SK-N-SH (cell line): ENCODE data around the gene VN1R5. TPM values are rescaled to one million over a fixed set of nuclear protein-coding genes. Genes with fewer than 3 reads are reported as not detected.

Experiments used
- CTCF ChIA-PET: fragments of 300-600, 350-600 bp; formaldehyde crosslinking; extraction: SDS; loops from one replicate; lab custom pipeline; 2021; lab: Yijun Ruan, JAX
- POLR2A ChIA-PET: fragments of 350-600 bp; sonication (Branson Sonifier 250); formaldehyde crosslinking; extraction: SDS; loops from one replicate; lab custom pipeline; 2020; ENCODE audit warnings: antibody characterized with exemption, inconsistent platforms; lab: Yijun Ruan, JAX
- DNase-seq: peaks from one replicate; pipeline ENCODE4 v3.0.0; 2012
- H2AFZ ChIP-seq: fragments of 200-600 bp; sonication (generic); 2 replicates; pipeline ENCODE4 v1.8.1; 2016; ENCODE audit warnings: antibody characterized with exemption, mild to moderate bottlenecking, low read depth
- H3F3A ChIP-seq: fragments of 200-600 bp; sonication (generic); replicated peaks from 2 replicates; pipeline ENCODE3; 2016; ENCODE audit warnings: antibody characterized with exemption, mild to moderate bottlenecking; ENCODE audit not compliant: insufficient read depth
- H3K27ac ChIP-seq, 2 experiments: fragments of 200-500 bp in 1 of 2; fragments of 200-600 bp in 1 of 2; sonication (Bioruptor generic) in 1 of 2; sonication (generic), shearing (Covaris generic) in 1 of 2; 2 replicates each; pipeline versions ENCODE4 v1.5.1 to v1.6.1; 2014 to 2016; ENCODE audit warnings: low read depth in 2 of 2, inconsistent platforms in 1 of 2, low read length in 1 of 2, mild to moderate bottlenecking in 1 of 2, mixed read lengths in 1 of 2
- H3K27me3 ChIP-seq: fragments of 200-600 bp; sonication (generic), shearing (Covaris generic); 2 replicates; pipeline ENCODE4 v1.6.1; 2016; ENCODE audit warnings: mixed run types; ENCODE audit not compliant: insufficient read depth
- H3K36me3 ChIP-seq, 2 experiments: fragments of 200-500 bp in 1 of 2; fragments of 200-600 bp in 1 of 2; sonication (Bioruptor generic) in 1 of 2; sonication (generic) in 1 of 2; replicated peaks in 1 of 2; 2 replicates each; pipeline versions ENCODE3 to v1.5.1; 2014 to 2016; ENCODE audit warnings: low read length in 1 of 2, mild to moderate bottlenecking in 1 of 2; ENCODE audit not compliant: insufficient read depth in 2 of 2, control insufficient read depth in 1 of 2
- H3K4me1 ChIP-seq, 2 experiments: fragments of 200-500 bp in 1 of 2; fragments of 200-600 bp in 1 of 2; sonication (Bioruptor generic) in 1 of 2; sonication (generic), shearing (Covaris generic) in 1 of 2; 2 replicates each; pipeline versions ENCODE4 v1.5.1 to v1.6.1; 2014 to 2016; ENCODE audit warnings: low read depth in 1 of 2, low read length in 1 of 2, mixed run types in 1 of 2; ENCODE audit not compliant: insufficient read depth in 2 of 2, control insufficient read depth in 1 of 2
- H3K4me2 ChIP-seq: fragments of 200-600 bp; sonication (generic), shearing (Covaris generic); 2 replicates; pipeline ENCODE4 v1.6.1; 2017; ENCODE audit warnings: mixed run types
- H3K4me3 ChIP-seq, 2 experiments: fragments of 200-500 bp in 1 of 2; fragments of 200-600 bp in 1 of 2; sonication (Bioruptor generic) in 1 of 2; sonication (generic), shearing (Covaris generic) in 1 of 2; 2 replicates each; pipeline versions ENCODE4 v1.5.1 to v1.8.1; 2014 to 2016; ENCODE audit warnings: low read depth in 2 of 2, inconsistent platforms in 1 of 2, low read length in 1 of 2, mild to moderate bottlenecking in 1 of 2, mixed read lengths in 1 of 2, moderate library complexity in 1 of 2
- H3K79me2 ChIP-seq: fragments of 200-600 bp; sonication (generic); 2 replicates; pipeline ENCODE4 v1.8.1; 2017; ENCODE audit warnings: mild to moderate bottlenecking; ENCODE audit not compliant: insufficient read depth
- H3K9ac ChIP-seq: fragments of 200-600 bp; sonication (generic); 2 replicates; pipeline ENCODE4 v1.6.1; 2017; ENCODE audit warnings: mixed run types
- H3K9me2 ChIP-seq: fragments of 200-600 bp; sonication (generic); 2 replicates; pipeline ENCODE4 v1.6.1; 2017; ENCODE audit warnings: mixed run types
- H3K9me3 ChIP-seq: fragments of 200-600 bp; sonication (generic); 2 replicates; pipeline ENCODE4 v1.6.1; 2017; ENCODE audit warnings: mixed run types, mild to moderate bottlenecking, moderate library complexity
- H4K20me1 ChIP-seq: fragments of 200-600 bp; sonication (generic); 2 replicates; pipeline ENCODE4 v1.6.1; 2017; ENCODE audit warnings: mild to moderate bottlenecking, mixed run types; ENCODE audit not compliant: insufficient read depth
- EP300 ChIP-seq, 2 experiments: IDR thresholded peaks; 2 replicates each; pipeline versions ENCODE4 v1.4.0 to v1.6.1; 2012; ENCODE audit warnings: borderline replicate concordance in 1 of 2, low read depth in 1 of 2, low read length in 1 of 2
- FOSL2 ChIP-seq: IDR thresholded peaks from 2 replicates; pipeline ENCODE4 v1.4.0; 2012; ENCODE audit warnings: low read depth, mild to moderate bottlenecking, moderate library complexity, borderline replicate concordance
- FOXM1 ChIP-seq: IDR thresholded peaks from 2 replicates; pipeline ENCODE4 v1.4.0; 2012; ENCODE audit warnings: low read depth, mild to moderate bottlenecking
- GABPA ChIP-seq: IDR thresholded peaks from 2 replicates; pipeline ENCODE4 v1.4.0; 2012; ENCODE audit warnings: low read depth, mild to moderate bottlenecking
- GATA2 ChIP-seq: sonication (generic); formaldehyde crosslinking; IDR thresholded peaks from 2 replicates; pipeline ENCODE4 v1.5.0; 2020; ENCODE audit warnings: mild to moderate bottlenecking, missing genetic modification reagents
- MXI1 ChIP-seq: IDR thresholded peaks from 2 replicates; pipeline ENCODE4 v1.6.1; 2012; ENCODE audit warnings: mild to moderate bottlenecking, low read depth, low read length, improper control_type of control experiment
- PBX3 ChIP-seq: IDR thresholded peaks from 2 replicates; pipeline ENCODE4; 2012
- POLR2AphosphoS5 ChIP-seq: IDR thresholded peaks from 2 replicates; pipeline ENCODE4 v1.6.1; 2012; ENCODE audit warnings: low read depth, low read length
- RCOR1 ChIP-seq: fragments of 150-350 bp; IDR thresholded peaks from 2 replicates; pipeline ENCODE4 v1.6.1; 2017; ENCODE audit warnings: antibody characterized with exemption, low read length
- RXRA ChIP-seq: IDR thresholded peaks from 2 replicates; pipeline ENCODE4 v1.4.0; 2012; ENCODE audit warnings: low read depth, mild to moderate bottlenecking, borderline replicate concordance
- TCF12 ChIP-seq: IDR thresholded peaks from 2 replicates; pipeline ENCODE4 v1.4.0; 2012
- USF1 ChIP-seq: IDR thresholded peaks from 2 replicates; pipeline ENCODE4 v1.4.0; 2012; ENCODE audit warnings: low read depth, borderline replicate concordance
- ZBTB33 ChIP-seq: IDR thresholded peaks from 2 replicates; pipeline ENCODE4 v1.4.0; 2012; ENCODE audit warnings: low read depth, borderline replicate concordance
- WGBS: methylation state at CpG from one replicate; pipeline ENCODE4 v1.1.6; 2017; ENCODE audit warnings: low lambda C conversion rate; 5-methylcytosine and 5-hydroxymethylcytosine counted together
- polyA plus RNA-seq, 3 experiments: library from polyadenylated mRNA; depleted of rRNA; stranded (reverse); fragments of >200 nt; gene quantifications; 2 replicates each; pipeline ENCODE4 v1.2.3, GENCODE V29; 2012

VN1R5 gene
- polyA plus RNA-seq, 1 of the 3 experiments (the other 2 are of a cell fraction): not detected

- TF ChIP-seq POLR2AphosphoS5 (no peak), RXRA (no peak), MXI1 (no peak), USF1 (no peak), TCF12 (no peak), PBX3 (no peak), ZBTB33 (no peak)
Observed at GRCh38 chr1:247211339-247211738, 44.5 kb upstream of the VN1R5 start (continued).

GRCh38 chr1:247212012-247212411 is 43.9 kb upstream of the VN1R5 start:
- TF ChIP-seq GABPA (no peak), RCOR1 (no peak), POLR2AphosphoS5 (no peak), FOXM1 (no peak), FOSL2 (no peak), EP300 (IDR thresholded peaks at IDR 0.05; ENCODE audit: borderline replicate concordance in 1 of 2, low read depth in 1 of 2, low read length in 1 of 2) (no peak), USF1 (no peak), GATA2 (CRISPR knock-in tag) (no peak)
- H3K4me1 ChIP-seq: peaks cover 0 to 14% of the 10 kb centered on the region in 2 experiments; a peak in 3 of 4 replicates
- no peak overlapping the region for H3K27ac ChIP-seq
- H3K4me3 ChIP-seq: no peak overlapping the region
- H3K79me2 ChIP-seq: peaks cover 37% of the 10 kb centered on the region
- no peak for DNase-seq
- no peaks in the 10 kb centered on the region for H4K20me1 ChIP-seq
- peaks cover 0 to 10% of the 10 kb centered on the region in 2 experiments for H3K36me3 ChIP-seq
- no peaks in the 10 kb centered on the region; the same call in 1 of the 2 replicates for H3K27me3 ChIP-seq
- H3K9me3 ChIP-seq: no peaks in the 10 kb centered on the region
- H2AFZ ChIP-seq: no peak overlapping the region
- ChIA-PET POLR2A (no interaction called here), CTCF (no interaction called here)
- no peak overlapping the region for H3K9ac ChIP-seq
- H3K4me2 ChIP-seq: no peak overlapping the region
- peaks cover 5% of the 10 kb centered on the region for H3F3A ChIP-seq
- 65% methylated on average over 5 of the region's 5 CpGs for WGBS
- no peaks in the 10 kb centered on the region for H3K9me2 ChIP-seq
